Kidney (tissue), 14 donors: ENCODE measurements around the gene C1QTNF1. TPM values are rescaled to one million over a fixed set of nuclear protein-coding genes. Genes with fewer than 3 reads are reported as not detected.
A peak's percentile ranks its signal among the peaks of the same experiment; 100 is the strongest.

ENCODE experiments used
- DNase-seq, 5 donors: peaks; one replicate each; pipeline ENCODE4 v3.0.0-alpha.2; 2013 to 2020
- FAIRE-seq: peaks from 2 replicates; lab custom pipeline; 2012; peaks lifted over from hg19 to GRCh38; lab: Jason Lieb, UNC
- H3K27ac ChIP-seq, 2 donors: one replicate each; pipeline ENCODE4 v1.7.0; 2013; ENCODE audit warnings: low read depth in 2 of 2, low read length in 2 of 2, inconsistent platforms in 1 of 2
- H3K27me3 ChIP-seq: one replicate; pipeline ENCODE4 v1.7.1; 2013; ENCODE audit warnings: low read length, inconsistent platforms; ENCODE audit not compliant: control insufficient read depth, insufficient read depth
- H3K36me3 ChIP-seq, 3 donors: one replicate each; pipeline versions ENCODE4 v1.7.0 to v1.7.1; 2013; ENCODE audit warnings: low read length in 3 of 3, control low read depth in 1 of 3, inconsistent platforms in 1 of 3; ENCODE audit not compliant: insufficient read depth in 3 of 3, control insufficient read depth in 2 of 3
- H3K4me1 ChIP-seq, 3 donors: one replicate each; pipeline versions ENCODE4 v1.7.0 to v1.7.1; 2013; ENCODE audit warnings: low read length in 3 of 3, inconsistent platforms in 1 of 3, low read depth in 1 of 3; ENCODE audit not compliant: control insufficient read depth in 2 of 3, insufficient read depth in 2 of 3
- H3K4me3 ChIP-seq, 3 donors: one replicate each; pipeline versions ENCODE4 v1.7.0 to v1.8.1; 2013; ENCODE audit warnings: low read length in 3 of 3, control low read depth in 1 of 3, inconsistent platforms in 1 of 3
- H3K9ac ChIP-seq, 3 donors: one replicate each; pipeline versions ENCODE4 v1.7.0 to v1.7.1; 2013; ENCODE audit warnings: low read length in 3 of 3, control low read depth in 1 of 3, inconsistent platforms in 1 of 3
- H3K9me3 ChIP-seq, 3 donors: one replicate each; pipeline versions ENCODE4 v1.7.0 to v1.7.1; 2013; ENCODE audit warnings: low read length in 3 of 3, control low read depth in 1 of 3, inconsistent platforms in 1 of 3; ENCODE audit not compliant: control insufficient read depth in 2 of 3, insufficient read depth in 1 of 3
- CTCF ChIP-seq: IDR thresholded peaks from 3 replicates; pipeline ENCODE4 v1.5.1; 2012; ENCODE audit warnings: mild to moderate bottlenecking, moderate library complexity, borderline replicate concordance; ENCODE audit not compliant: insufficient read depth; ENCODE audit errors: extremely low read depth
- intact Hi-C: fragments of 100-400 bp; cut with DNase I; formaldehyde crosslinking; loops from one replicate; pipeline ENCODE4 v1.11.1; 2022
- polyA plus RNA-seq: library from polyadenylated mRNA; stranded (reverse); fragments of 350-450 nt; fragmentation: Illumina TruSeq; extraction: RNeasy Lipid Tissue Mini Kit (QIAGEN cat#74804); gene quantifications from one replicate; pipeline ENCODE4 v1.2.3, GENCODE V29; 2014; ENCODE audit warnings: low read depth, low replicate concordance; ENCODE audit not compliant: insufficient read depth
- total RNA-seq: library from RNA; stranded (reverse); fragmentation: NEBNext Ultra II Directional; extraction: Animal tissue kit (Norgen Biotek cat#: 25700); gene quantifications from one replicate; pipeline ENCODE4 v1.2.1, GENCODE V29; 2021
- donor health status: control.
- donor health status: control.
- donor health status: control.
- donor health status: control.
- donor health status: control.
- donor health status: DM: yes; HTN: yes; CAD: no.
- donor health status: Normal renal cell carcinoma (clear cell type).

The C1QTNF1 gene
- total and polyA plus RNA-seq, 2 donors from 2014 or later = 18.0 to 65.2 TPM

- Histone ChIP-seq H3K36me3 (peaks cover 0 to 6% (median 4%) of the 10 kb centered on the region in 3 donors), H3K4me3 (no peak overlapping the region), H3K27me3 (no peaks in the 10 kb centered on the region), H3K9me3 (no peaks in the 10 kb centered on the region), H3K27ac (no peak overlapping the region), H3K4me1 (peaks cover 0 to 8% (median 0%) of the 10 kb centered on the region in 3 donors), H3K9ac (no peak overlapping the region)
- no peak for TF ChIP-seq CTCF
- intact Hi-C loops = no loop called here
- DNase-seq (no peak), FAIRE-seq (no peak)
These were observed 27.2 kb upstream of the C1QTNF1 start for GRCh38 chr17:78996781-78997201.

GRCh38 chr17:78997231-78997741 is 26.7 kb upstream of the C1QTNF1 start:
- no peak overlapping the region for H3K4me3 ChIP-seq
- no peaks in the 10 kb centered on the region for H3K9me3 ChIP-seq
- H3K27ac ChIP-seq = no peak overlapping the region
- H3K4me1 ChIP-seq = peaks cover 0 to 8% (median 0%) of the 10 kb centered on the region in 3 donors
- no peaks in the 10 kb centered on the region for H3K27me3 ChIP-seq
- DNase-seq (peak in 4 of 5 donors; percentile 69 to 78 (median 72)), FAIRE-seq (no peak)
- no peak for TF ChIP-seq CTCF
- H3K36me3 ChIP-seq = peaks cover 0 to 6% (median 6%) of the 10 kb centered on the region in 3 donors
- intact Hi-C loops = no loop called here
- no peak overlapping the region for H3K9ac ChIP-seq

- no peak overlapping the region for H3K9ac ChIP-seq
- intact Hi-C loops = no loop called here
- FAIRE-seq = no peak
- H3K27ac ChIP-seq = no peak overlapping the region
- TF ChIP-seq CTCF = no peak
- no peak overlapping the region for H3K4me3 ChIP-seq
- H3K9me3 ChIP-seq = no peaks in the 10 kb centered on the region
- H3K4me1 ChIP-seq = peaks cover 0 to 8% (median 0%) of the 10 kb centered on the region in 3 donors
- H3K27me3 ChIP-seq = no peaks in the 10 kb centered on the region
- peaks cover 0 to 7% (median 6%) of the 10 kb centered on the region in 3 donors for H3K36me3 ChIP-seq
- peak in 1 of 5 donors; percentile 50 for DNase-seq
These were observed 26.1 kb upstream of the C1QTNF1 start for GRCh38 chr17:78997881-78998280.
